Ovary (tissue), 3 donors: Measurements from ENCODE around the gene ACVR1.

Experiments used
- EP300 ChIP-seq: sonication (generic); formaldehyde crosslinking; IDR thresholded peaks from one replicate; pipeline ENCODE4 v1.6.1; 2017; ENCODE audit warnings: antibody characterized with exemption
- POLR2A ChIP-seq: fragments of 450-650 bp; IDR thresholded peaks from one replicate; pipeline ENCODE4 v1.6.1; 2017; ENCODE audit warnings: antibody characterized with exemption, mild to moderate bottlenecking, moderate library complexity
- TF ChIP-seq, protein P1 (sequence below), 3 donors: fragments of 450-650 bp in 2 of 3; fragments of 200-600 bp in 1 of 3; IDR thresholded peaks; one replicate each; pipeline versions ENCODE4 v1.5.1 to v1.8.0; 2016 to 2022; ENCODE audit warnings: antibody characterized with exemption in 3 of 3, mild to moderate bottlenecking in 1 of 3
- donor health status: DM: no; HTN: no; CAD: no.

DNA sequence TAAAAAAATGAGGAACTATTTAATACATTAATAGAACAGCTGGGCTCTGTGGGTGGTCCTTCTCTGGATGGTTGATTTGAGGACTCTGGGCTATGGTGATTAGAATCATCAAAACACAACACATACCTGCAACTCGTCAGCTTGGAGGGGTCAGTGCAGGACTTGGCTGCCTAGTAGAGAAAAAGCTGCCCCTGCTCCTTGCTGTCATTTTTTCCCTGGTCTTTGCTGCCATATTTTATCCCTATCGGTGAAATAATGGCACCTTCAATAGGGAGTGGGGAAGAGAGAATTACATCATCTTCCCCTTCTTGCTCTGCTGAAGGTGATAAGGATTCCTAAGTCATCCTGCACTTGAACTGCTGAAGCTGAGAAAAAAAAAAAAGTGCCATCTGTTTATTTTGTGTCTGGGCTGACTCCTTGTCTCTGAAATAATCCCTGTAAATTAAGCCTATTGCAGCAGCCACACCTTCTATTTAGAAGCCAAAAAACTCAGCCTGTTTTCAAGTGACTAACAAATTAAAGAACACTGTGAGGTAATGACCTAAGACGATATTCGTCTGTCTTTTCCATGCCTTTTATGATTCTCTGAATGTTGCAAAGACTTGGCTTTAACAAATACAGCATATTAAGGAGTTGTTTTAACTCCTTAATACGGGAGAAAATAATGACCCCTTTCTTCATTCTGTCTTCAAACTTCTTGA is 89.3 kb downstream of the ACVR1 start:
- TF ChIP-seq, protein P1, sequence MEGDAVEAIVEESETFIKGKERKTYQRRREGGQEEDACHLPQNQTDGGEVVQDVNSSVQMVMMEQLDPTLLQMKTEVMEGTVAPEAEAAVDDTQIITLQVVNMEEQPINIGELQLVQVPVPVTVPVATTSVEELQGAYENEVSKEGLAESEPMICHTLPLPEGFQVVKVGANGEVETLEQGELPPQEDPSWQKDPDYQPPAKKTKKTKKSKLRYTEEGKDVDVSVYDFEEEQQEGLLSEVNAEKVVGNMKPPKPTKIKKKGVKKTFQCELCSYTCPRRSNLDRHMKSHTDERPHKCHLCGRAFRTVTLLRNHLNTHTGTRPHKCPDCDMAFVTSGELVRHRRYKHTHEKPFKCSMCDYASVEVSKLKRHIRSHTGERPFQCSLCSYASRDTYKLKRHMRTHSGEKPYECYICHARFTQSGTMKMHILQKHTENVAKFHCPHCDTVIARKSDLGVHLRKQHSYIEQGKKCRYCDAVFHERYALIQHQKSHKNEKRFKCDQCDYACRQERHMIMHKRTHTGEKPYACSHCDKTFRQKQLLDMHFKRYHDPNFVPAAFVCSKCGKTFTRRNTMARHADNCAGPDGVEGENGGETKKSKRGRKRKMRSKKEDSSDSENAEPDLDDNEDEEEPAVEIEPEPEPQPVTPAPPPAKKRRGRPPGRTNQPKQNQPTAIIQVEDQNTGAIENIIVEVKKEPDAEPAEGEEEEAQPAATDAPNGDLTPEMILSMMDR (IDR thresholded peaks at IDR 0.05), result no peak
- no peak for TF ChIP-seq POLR2A
- no peak for TF ChIP-seq EP300
